NCI-H2081 treated with DMSO at 0.1 percent for 48 hours (cell line): Measurements from ENCODE around the gene POLR2F.

Source experiments
- DNase-seq: peaks from one replicate; lab custom pipeline; 2025; lab: John Stamatoyannopoulos, UW

Gene POLR2F

GRCh38 chr22:37953437-37954179 lies at the start of gene POLR2F, which contains the start of gene C22orf23:
Gene POLR2F, plus strand, starts transcription at chr22:37953699. Its CDS starts 89 bp downstream, at chr22:37953788.
Gene C22orf23, minus strand, starts transcription at chr22:37953601. Its CDS starts 452 bp downstream, at chr22:37953149.
- peak; percentile 39 for DNase-seq

DNA sequence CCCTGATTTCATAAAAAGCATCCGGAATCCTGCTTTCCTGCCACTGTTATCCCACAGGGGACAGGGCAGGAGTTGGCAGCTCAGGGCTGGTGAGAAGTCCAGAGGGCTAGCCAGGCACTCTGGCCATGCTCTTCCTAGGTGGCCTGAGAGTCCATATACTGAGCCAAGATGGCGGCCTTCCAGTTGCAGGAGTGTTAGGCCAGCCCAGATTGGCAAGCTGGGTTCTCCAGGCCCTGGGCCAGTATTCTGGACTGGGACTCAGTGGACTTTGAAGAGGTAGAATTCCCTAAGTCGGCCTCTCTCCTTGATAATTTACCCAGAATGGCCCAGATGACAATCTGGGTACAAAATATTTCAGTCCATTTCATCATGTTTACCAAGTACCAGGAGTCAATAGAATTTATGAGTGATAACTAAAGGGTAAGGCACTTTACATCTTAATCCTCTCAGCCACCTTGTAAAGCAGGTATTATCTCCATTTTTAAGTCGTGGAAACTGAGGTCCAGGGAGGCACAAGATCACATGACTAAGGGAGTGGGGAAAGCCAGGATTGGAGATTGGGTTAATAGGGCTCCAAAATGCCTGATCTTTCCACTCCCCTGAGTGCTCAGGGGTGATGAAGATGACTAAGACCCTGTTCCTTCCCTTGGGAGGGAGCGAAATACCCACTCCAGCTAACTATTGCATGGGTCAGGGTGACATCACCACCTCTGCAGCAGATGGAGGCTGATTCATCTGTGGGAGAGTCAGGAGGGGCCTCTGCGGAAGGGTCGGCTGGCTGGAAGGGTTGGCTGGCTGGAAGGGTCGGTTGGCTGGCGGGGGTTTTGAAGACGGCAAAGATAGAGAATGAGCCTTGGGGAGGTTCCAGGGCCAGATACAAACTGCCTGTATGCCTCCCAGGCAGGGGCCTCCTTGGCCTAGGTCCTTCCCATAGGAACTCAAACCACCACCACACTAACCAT lies 48.6 kb upstream of the POLR2F start:
- no peak for DNase-seq

GRCh38 chr22:37905534-37906363 lies 47.8 kb upstream of the POLR2F start, which contains the start of gene MICALL1:
Gene MICALL1, plus strand, starts transcription at chr22:37906297. Its CDS starts 126 bp downstream, at chr22:37906423.
- DNase-seq: no peak

GRCh38 chr22:37906364-37907008 lies 47.0 kb upstream of the POLR2F start:
- no peak for DNase-seq

DNA sequence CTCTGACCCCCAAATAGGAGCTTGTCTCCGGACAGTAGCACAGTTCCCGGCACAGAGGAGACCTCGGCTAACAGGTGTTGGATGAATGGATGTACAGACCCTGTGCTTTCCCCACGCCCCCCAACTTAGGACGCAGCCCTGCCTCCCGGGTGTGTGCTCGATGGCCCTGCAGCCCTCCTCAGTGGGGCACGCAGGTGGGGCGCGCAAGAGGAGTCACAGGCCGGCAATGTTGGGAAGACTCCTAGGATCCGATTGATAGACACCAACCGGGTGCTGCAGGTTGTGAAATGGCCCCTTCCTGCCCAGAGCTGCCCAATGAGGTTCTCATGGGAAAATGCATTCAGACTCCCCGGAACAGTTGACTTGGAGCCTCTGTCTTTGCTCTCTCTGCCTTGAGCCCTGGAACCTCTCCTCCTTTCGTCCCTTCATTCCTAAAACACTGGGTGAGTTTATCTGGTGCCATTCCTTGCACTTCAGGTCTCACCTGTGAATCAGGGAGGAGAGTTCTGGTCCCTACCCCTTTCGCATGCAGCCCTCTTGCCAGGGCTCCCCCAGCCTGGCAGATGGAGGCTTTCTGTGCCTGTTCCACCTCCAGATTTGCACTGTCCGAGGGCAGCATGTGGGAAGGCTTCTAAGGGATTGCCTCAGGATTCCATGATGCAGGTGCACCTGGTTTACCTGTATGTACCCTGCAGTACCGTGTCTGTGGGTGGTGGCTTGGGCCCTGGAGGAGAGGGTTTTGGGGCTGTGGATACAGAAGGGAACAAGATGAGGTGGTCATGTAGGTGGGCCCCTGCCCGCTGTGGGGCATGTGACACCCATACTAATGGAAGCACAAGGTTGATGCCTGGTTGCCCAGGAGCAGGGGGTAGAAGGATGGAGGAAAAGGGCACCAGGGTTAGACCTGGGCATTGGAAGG lies 46.2 kb upstream of the POLR2F start:
- DNase-seq: no peak

GRCh38 chr22:37909766-37910165 lies 43.7 kb upstream of the POLR2F start:
- no peak for DNase-seq

GRCh38 chr22:37910890-37911672 lies 42.4 kb upstream of the POLR2F start:
- no peak for DNase-seq

DNA sequence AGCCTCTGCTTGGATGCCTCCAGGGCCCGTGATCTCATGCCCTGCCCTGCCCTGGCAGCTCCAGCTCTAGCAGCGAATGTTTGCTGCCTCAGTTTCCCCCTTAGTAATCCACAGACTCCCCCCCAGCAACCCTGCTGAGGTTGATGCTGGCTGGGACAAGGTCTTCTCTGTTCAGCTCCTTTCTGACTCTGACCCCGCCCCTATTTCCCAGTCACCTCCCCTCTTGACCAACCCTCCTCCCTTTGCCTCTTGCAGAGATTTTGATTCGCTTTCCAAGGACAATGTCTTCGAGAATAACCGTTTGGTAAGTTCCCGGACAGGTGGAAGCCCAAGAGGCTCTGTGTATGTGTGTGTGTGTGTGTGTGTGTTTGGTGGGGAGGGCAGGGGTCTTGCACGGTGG lies 41.8 kb upstream of the POLR2F start:
- no peak for DNase-seq

- DNase-seq: no peak
Observed at GRCh38 chr22:37912171-37912570, 41.3 kb upstream of the POLR2F start.

GRCh38 chr22:37913233-37913721 lies 40.2 kb upstream of the POLR2F start:
- DNase-seq: no peak

- no peak for DNase-seq
Observed at GRCh38 chr22:37916311-37916710, 37.2 kb upstream of the POLR2F start.

- DNase-seq: no peak
Observed at GRCh38 chr22:37917874-37918548, 35.5 kb upstream of the POLR2F start.

DNA sequence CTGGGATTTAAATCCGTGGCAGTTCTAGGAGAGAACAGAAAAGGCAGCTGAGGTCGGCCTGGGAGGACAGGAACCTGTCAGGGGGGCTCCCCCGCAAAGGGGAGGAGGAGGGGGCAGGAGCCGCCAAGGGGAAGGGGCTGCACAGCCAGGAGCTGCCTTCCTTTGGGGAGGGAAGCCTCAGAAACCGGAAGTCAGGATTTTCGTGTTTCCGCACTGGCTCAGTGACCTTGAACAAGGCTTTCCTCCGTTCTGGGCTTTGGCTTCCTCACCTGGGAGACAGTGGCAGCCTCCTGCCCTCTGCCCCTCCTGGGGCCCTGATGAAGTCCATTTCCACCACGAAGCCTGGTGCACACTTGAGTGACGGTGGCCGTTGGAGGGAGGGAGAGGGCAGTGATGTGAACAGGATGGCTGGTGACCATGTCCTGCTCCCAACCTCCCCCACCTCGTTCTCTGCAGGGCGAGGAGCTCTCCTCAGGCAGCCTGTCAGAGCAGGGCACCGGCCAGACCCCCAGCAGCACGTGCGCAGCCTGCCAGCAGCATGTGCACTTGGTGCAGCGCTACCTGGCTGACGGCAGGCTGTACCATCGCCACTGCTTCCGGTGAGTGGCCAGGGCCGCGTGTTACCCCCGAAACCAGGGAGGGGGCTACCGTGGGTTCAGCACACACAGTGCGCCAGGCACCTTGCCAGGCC lies 34.8 kb upstream of the POLR2F start:
- DNase-seq: no peak

- DNase-seq: no peak
Observed at GRCh38 chr22:37920126-37920525, 33.4 kb upstream of the POLR2F start.

- DNase-seq: no peak
Observed at GRCh38 chr22:37922191-37922590, 31.3 kb upstream of the POLR2F start.

DNA sequence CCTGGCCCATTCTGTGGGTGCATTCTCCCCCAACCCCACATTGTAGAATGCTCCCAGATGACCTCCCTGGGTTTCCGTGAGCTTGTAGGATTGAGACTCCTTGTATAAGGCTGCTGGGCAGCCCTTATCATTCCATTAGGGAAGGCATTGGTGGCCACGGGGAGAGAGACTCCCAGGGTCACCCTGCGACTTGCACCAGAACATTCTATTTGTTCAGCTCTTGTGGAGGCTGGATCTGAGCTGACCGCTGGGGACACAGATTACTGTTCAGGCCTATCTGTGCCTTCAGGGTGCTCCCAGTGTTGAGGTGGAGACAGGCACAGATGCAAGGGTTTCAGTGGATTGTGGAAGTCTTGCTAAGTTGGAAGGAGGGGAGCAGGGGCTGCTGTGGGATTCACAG lies 29.6 kb upstream of the POLR2F start:
- DNase-seq: no peak

DNA sequence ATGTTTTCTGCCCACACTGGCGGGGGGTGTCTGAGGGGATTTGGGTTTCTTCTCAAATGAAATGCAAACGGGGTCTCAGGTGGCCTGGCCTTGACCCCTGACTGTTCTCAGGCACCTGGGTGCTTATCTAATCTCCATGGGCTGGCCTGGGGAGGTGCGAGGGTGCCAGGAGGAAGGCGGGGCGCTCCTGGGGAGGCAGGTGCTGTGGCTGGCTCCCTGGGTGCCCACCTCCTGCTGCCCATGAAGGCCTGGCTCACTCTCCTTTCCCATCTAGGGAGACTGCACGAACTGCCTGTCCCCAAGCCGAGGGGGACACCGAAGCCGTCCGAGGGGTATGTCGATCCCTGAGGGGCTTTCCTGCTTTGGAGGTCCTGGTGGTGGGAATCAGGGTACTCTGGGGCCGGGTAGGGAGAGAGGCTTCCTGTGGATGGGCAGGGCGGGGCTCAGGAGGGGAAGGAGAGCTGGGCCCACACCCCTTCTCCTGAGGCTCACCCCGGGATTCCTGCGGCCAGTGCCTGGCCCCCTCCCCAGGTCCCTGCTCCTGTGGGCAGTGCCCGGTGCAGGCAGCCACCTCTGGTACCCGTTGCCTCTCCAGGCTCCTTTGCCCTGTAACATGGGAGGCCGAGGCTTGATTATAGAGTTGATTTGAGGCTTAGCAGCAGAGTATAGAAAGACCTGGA lies 29.0 kb upstream of the POLR2F start:
- no peak for DNase-seq
